NOMO-1 treated with dmso at 0.1 percent for 144 hours (cell line): Measurements from ENCODE around the gene IFNL2.

Experiments used
- DNase-seq: peaks from one replicate; lab custom pipeline; 2025; ENCODE audit not compliant: unreplicated experiment; lab: John Stamatoyannopoulos, UW

IFNL2 gene

DNA sequence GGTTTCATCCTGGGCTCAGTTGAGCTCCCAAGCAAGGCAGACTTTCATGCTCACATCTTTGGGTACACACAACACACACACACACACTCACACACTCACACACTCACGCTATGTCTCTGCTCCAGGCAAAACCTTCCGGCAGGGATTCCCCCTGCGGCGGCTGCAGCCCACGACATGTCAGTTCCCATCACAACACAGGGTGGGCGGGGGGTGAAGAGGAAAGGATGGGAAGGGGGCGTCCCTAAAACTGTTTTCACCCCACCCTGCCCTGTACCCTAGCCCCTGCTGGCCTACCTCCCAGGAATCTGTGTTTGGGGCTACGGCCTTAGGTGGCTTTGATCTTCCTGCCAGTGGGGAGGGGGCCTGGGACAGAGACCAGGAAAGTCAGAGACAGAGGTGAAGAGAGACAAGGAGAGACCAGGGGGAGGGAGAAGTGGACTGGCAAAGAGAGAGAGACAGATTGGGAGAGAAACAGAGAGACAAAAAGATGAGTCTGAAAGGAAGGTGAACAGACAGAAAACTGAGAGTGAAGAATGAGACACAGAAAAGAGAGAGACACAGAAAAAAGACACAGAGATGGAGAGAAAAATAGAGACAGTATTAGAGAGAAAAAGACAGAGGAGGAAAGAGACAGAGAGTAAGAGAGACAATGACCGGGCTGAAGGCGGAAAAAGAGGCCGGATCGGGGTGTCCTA lies 48.6 kb downstream of the IFNL2 start:
- DNase-seq = no peak

DNA sequence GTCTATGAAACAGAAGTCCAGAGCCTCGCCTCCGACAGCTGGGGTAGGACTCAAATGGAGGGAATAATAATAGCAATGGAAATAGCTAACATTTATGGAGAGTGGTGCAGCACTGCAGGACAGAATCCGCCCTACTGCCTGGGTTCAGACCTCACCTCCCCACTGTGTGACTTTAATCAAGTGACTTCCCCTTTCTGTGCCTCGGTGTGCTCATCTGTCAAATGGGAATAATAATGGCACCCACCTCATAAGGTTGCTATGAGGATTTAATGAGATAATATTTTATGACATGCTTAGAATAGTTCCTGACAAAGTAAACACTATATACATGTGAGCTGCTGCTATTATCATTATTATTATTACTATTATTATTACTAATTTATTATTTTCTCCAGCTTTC lies 49.3 kb downstream of the IFNL2 start:
- no peak for DNase-seq

GRCh38 chr19:39318071-39318470 lies 49.9 kb downstream of the IFNL2 start:
- no peak for DNase-seq

GRCh38 chr19:39318690-39319089 lies 50.5 kb downstream of the IFNL2 start:
- no peak for DNase-seq

DNA sequence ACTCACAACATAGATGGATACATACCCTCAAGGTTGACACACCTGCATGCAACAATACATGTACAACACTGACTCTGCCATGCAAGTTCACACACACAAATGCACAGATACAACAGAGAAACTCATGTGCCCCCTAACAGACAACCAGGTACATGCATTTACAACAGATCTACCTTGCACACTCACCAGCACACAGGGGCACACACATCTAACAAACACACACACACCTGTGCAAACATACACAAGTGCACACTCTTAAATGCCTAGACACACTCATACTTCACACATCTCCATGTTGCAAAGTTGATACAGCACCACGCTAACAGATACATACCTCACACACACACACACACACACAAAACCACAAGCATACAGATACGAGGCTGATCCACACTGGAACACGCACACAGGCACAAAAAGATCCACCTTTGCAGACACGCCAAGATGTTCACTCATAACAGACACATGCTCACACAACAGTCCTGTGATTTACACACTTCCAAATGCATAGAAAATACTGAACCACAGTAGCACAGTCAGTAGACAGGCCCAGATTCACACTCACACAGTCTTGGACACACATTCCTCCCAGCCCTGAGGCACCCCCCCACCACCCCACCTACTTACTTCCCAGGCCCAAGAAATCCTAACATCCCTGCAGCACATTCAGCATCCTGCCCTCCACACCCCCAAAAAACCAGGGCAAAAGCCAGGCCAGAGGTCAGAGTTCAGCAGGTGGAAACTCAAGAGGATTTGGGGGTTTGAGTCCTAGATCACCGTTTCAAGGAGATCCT lies 51.1 kb downstream of the IFNL2 start:
- no peak for DNase-seq
